Neutrophil (primary cell): ENCODE data around the gene TRIM26.
"Not testable (repeated sequence)": the region's sequence is repeated elsewhere in the genome, so short reads cannot be mapped to it uniquely, and the experiment has no call there.

ENCODE experiments used
- H3K27ac ChIP-seq: fragments of 200-600 bp; sonication (generic); 2 replicates; pipeline ENCODE4 v1.5.1; 2016; ENCODE audit warnings: mild to moderate bottlenecking, moderate library complexity
- H3K27me3 ChIP-seq: fragments of 200-600 bp; sonication (generic); 2 replicates; pipeline ENCODE4 v1.6.0; 2016; ENCODE audit warnings: mild to moderate bottlenecking
- H3K36me3 ChIP-seq: fragments of 200-600 bp; sonication (generic); 2 replicates; pipeline ENCODE4 v1.5.1; 2017
- H3K4me1 ChIP-seq, 2 experiments: fragments of 200-600 bp in 1 of 2; sonication (generic) in 1 of 2; 1 replicate in 1 of 2; 2 replicates in 1 of 2; pipeline versions ENCODE4 v1.5.1 to v1.6.1; 2013 to 2016; ENCODE audit warnings: low read depth in 1 of 2, low read length in 1 of 2, mild to moderate bottlenecking in 1 of 2, moderate library complexity in 1 of 2; ENCODE audit not compliant: control insufficient read depth in 1 of 2, insufficient read depth in 1 of 2
- H3K4me3 ChIP-seq, 2 experiments: fragments of 200-600 bp in 1 of 2; sonication (generic) in 1 of 2; 1 replicate in 1 of 2; 2 replicates in 1 of 2; pipeline ENCODE4 v1.5.1; 2013 to 2016; ENCODE audit warnings: low read depth in 1 of 2, low read length in 1 of 2, mild to moderate bottlenecking in 1 of 2, moderate library complexity in 1 of 2
- H3K9me3 ChIP-seq: fragments of 200-600 bp; sonication (generic); 2 replicates; pipeline ENCODE4 v1.5.1; 2016
- TF ChIP-seq, protein P1 (sequence below): fragments of 200-600 bp; sonication (generic); IDR thresholded peaks from 2 replicates; pipeline ENCODE4 v1.5.1; 2016; ENCODE audit warnings: antibody characterized with exemption

TRIM26 gene

DNA sequence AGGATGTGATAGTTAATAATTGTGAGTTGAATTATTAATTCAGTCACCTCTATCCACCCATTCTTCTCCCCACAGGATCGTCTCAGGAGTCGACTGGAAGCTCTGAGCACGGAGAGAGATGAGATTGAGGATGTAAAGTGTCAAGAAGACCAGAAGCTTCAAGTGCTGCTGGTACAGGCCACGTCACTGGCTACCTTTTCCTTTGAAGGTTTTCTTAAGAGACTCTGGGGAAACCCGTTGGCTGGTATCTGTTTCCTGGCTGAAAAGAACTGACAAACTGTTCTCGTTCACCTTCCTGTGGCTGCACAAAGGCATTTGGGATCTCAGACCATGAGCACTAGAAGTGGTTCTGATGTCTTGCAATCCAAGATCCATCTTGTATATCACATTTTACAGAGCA, 46.1 kb downstream of the TRIM26 start:
- H3K9me3 ChIP-seq: no peaks in the 10 kb centered on the region
- TF ChIP-seq, protein P1, sequence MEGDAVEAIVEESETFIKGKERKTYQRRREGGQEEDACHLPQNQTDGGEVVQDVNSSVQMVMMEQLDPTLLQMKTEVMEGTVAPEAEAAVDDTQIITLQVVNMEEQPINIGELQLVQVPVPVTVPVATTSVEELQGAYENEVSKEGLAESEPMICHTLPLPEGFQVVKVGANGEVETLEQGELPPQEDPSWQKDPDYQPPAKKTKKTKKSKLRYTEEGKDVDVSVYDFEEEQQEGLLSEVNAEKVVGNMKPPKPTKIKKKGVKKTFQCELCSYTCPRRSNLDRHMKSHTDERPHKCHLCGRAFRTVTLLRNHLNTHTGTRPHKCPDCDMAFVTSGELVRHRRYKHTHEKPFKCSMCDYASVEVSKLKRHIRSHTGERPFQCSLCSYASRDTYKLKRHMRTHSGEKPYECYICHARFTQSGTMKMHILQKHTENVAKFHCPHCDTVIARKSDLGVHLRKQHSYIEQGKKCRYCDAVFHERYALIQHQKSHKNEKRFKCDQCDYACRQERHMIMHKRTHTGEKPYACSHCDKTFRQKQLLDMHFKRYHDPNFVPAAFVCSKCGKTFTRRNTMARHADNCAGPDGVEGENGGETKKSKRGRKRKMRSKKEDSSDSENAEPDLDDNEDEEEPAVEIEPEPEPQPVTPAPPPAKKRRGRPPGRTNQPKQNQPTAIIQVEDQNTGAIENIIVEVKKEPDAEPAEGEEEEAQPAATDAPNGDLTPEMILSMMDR: no peak
- peaks cover 54% of the 10 kb centered on the region for H3K27me3 ChIP-seq
- no peak overlapping the region for H3K27ac ChIP-seq
- H3K4me3 ChIP-seq: no peak overlapping the region
- H3K36me3 ChIP-seq: no peaks in the 10 kb centered on the region
- peaks cover 2 to 6% of the 10 kb centered on the region in 2 experiments for H3K4me1 ChIP-seq

DNA sequence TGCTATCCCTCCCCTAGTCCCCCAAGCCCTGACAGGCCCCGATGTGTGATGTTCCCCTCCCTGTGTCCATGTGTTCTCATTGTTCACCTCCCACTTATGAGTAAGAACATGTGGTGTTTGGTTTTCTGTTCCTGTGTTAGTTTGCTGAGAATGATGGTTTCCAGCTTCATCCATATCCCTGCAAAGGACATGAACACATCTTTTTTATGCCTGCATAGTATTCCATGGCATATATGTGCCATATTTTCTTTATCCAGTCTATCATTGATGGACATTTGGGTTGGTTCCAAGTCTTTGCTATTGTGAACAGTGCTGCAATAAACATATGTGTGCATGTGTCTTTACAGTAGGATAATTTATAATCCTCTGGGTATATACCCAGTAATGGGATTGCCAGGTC, 48.0 kb downstream of the TRIM26 start:
- not testable (repeated sequence) for H3K4me1 ChIP-seq, H3K27ac ChIP-seq, H3K36me3 ChIP-seq, H3K9me3 ChIP-seq, H3K4me3 ChIP-seq
- peaks cover 36% of the 10 kb centered on the region for H3K27me3 ChIP-seq

DNA sequence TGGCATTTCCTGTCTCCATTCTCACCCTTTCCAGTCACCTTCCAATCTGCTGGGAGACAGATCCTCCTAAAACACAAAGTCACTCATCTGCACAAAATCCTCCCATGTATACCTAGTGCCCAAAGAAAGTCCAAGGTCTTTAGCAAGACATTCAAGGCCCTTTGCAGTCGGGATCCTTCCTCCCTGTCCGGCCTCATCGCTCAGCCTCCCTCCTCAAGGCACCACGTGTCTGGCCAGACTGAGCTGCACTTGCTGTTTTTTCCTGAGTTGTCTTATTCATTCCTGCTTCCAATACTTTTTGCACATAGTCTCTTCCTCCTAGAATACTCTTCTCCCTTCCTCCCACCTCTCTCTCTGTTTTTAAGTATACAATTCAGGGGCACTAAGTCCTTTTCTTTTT, 48.5 kb downstream of the TRIM26 start:
- no peaks in the 10 kb centered on the region for H3K4me1 ChIP-seq
- no peak overlapping the region for H3K27ac ChIP-seq
- peaks cover 30% of the 10 kb centered on the region for H3K27me3 ChIP-seq
- no peaks in the 10 kb centered on the region for H3K36me3 ChIP-seq
- TF ChIP-seq, protein P1: no peak
- no peak overlapping the region for H3K4me3 ChIP-seq
- no peaks in the 10 kb centered on the region for H3K9me3 ChIP-seq

DNA sequence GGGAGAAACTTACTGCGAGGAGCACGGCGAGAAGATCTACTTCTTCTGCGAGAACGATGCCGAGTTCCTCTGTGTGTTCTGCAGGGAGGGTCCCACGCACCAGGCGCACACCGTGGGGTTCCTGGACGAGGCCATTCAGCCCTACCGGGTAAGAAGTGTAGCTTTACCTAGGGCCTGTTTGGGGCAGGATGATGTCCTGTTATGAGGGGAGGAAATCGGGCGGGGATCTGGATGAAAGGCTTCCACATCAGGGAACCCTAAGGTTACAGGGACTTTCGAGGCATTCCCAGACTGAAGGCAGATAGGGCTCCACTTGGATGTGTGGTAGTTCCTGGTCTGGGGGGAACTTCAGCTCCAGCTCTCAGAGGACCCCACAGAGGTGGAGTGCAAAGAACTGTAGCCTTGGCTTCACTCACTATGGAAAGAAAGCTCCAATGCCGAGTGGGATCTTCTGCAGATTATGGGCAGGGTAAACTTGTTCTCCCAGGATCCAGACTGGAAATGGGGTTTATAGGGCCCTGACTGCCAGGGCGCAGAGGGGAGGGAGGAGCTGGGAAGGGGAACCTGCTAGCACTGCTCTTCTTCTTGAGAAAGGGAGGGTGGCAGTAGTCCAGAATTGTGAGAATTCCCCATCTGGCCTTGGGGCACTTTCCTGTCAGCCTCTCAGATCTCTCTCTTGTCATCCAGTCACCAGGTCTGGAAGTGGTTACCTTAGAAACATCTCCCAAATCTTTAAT, 49.1 kb downstream of the TRIM26 start:
- peaks cover 24% of the 10 kb centered on the region for H3K27me3 ChIP-seq
- H3K4me3 ChIP-seq: no peak overlapping the region
- H3K4me1 ChIP-seq: no peaks in the 10 kb centered on the region

DNA sequence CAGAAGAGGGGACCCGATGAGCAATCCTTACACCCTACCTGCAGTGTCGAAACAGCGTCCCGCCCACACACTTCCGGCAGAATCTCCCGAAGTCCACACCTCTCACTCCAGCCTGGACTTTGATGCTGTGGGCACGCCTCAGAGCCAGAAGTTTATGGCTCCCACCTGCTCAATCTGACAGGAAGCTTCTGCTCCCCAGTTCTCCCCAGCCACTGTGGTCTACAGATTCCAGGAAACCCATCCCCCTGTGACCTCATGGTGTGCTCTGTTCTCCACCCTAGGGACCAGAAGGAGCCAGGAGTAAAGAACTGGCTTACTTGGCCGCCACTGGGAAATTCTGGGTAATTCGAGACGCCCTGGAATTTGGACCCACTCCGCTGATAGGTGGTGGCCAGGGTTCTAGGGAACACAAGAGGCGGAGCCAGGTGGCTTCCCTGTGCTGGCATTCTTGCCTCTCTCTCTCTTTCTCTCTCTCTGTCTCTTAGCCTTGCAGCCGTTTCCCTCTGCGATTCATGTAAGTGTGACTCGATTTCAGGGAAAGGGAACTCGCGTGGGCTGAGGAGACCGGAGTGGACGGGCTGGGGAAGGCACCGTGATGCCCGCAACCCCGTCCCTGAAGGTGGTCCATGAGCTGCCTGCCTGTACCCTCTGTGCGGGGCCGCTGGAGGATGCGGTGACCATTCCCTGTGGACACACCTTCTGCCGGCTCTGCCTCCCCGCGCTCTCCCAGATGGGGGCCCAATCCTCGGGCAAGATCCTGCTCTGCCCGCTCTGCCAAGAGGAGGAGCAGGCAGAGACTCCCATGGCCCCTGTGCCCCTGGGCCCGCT, 49.9 kb downstream of the TRIM26 start, which contains the start of gene TRIM15:
TSS of gene TRIM15 (plus strand) at position 457 of the 828 bp plus-strand sequence. CDS start at position 596, 139 bp downstream.
- H3K27ac ChIP-seq: no peak within 1 kb of the TSS
- H3K36me3 ChIP-seq: no peaks in the 10 kb centered on the region
- peaks cover 20% of the 10 kb centered on the region for H3K27me3 ChIP-seq
- H3K4me1 ChIP-seq: no peaks in the 10 kb centered on the region
- H3K9me3 ChIP-seq: no peaks in the 10 kb centered on the region
- TF ChIP-seq, protein P1: no peak
- H3K4me3 ChIP-seq: no peak within 1 kb of the TSS

More for the DNA sequence above, 49.1 kb downstream of the TRIM26 start:
- Histone ChIP-seq H3K27ac (no peak overlapping the region), H3K36me3 (no peaks in the 10 kb centered on the region), H3K9me3 (no peaks in the 10 kb centered on the region)
- TF ChIP-seq, protein P1: no peak
